COLO829 (cell line): ENCODE data around the gene ROS1.
A peak's percentile ranks its signal among the peaks of the same experiment; 100 is the strongest.
"Not testable (repeated sequence)": the region's sequence is repeated elsewhere in the genome, so short reads cannot be mapped to it uniquely, and the experiment has no call there.

Source experiments
- DNase-seq: peaks from one replicate; pipeline ENCODE4 v3.0.0; 2012; ENCODE audit warnings: low spot score

ROS1 gene

DNA sequence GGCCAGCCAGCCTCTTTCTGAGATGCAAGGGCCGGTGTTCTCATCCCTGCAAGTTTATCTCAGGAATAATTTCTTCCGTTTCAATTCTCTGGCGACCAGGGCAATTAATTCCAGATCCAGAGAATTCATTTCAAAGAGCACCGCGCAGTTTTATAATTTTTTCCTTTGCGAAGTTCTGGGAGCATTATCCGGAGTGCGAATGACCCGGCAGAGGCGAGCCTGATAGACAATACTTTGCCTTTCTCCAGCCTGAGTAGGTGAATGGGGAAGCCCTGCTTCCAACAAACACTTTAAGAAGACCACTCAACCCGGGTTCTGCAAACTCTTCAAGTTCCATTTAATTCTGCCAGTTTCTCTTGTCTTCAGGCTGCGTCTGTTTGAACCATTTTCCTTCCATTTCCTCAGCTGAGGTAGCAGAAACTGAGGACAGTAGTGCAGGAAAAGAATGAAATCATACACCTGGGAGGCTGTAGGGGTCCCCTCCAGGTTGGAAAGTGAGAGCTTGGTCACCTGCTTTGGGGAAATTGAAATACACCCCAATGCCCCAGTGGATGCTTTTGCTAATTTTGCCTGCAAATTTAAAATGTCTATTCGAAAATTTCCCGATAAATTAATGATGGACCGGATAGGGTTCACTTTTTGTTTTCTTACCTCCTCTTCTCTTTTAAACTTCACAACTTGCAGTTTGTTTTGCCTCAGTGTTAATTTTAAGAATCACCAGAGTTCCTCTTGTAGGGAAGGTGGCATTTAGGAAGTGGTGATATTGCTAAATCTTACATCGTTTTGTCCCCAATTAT, 159.3 kb downstream of the ROS1 start:
- no peak for DNase-seq

DNA sequence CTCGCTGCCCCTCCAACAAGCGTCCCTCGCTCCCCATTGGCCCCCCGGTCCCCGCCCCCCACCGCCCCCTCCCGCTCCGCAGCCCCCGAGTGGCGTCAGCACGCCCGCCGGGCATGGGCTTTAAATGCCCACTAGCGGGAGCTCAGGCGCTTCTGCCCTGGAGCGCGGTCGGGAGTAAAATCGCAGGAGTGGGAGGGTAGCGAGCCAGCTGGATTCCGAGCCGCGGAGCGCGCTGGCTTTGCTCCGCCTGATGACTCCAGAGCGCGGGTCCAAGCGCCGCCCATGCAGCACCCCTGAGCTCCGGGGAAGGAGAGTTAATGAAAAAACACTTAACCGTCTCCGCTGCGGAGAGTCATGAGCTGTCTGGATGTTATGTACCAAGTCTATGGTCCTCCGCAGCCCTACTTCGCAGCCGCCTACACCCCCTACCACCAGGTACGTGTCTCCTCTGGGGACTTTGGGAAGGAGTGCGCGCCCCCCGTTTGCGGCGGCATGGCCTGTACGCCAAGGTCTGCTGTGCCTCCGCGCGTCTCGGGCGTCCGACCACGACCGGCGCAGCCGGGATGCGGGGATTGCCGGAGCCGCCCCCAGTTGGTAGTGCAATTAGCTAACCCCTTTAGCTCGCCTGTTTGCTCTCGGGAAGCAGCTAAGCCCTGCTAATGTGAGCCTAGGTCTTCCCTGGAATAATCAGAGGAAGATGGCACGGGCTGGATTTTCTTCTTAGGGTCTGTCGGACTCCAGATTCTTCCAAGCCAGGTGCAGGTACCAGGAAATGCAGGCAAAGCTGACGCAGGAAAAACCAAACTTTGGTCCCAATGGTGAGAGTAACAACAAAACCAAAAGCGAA, 160.1 kb downstream of the ROS1 start, which contains the start of gene VGLL2:
TSS of gene VGLL2 (plus strand) at position 149 of the 847 bp plus-strand sequence. CDS start at position 355, 206 bp downstream.
- peak; percentile 15 for DNase-seq

DNA sequence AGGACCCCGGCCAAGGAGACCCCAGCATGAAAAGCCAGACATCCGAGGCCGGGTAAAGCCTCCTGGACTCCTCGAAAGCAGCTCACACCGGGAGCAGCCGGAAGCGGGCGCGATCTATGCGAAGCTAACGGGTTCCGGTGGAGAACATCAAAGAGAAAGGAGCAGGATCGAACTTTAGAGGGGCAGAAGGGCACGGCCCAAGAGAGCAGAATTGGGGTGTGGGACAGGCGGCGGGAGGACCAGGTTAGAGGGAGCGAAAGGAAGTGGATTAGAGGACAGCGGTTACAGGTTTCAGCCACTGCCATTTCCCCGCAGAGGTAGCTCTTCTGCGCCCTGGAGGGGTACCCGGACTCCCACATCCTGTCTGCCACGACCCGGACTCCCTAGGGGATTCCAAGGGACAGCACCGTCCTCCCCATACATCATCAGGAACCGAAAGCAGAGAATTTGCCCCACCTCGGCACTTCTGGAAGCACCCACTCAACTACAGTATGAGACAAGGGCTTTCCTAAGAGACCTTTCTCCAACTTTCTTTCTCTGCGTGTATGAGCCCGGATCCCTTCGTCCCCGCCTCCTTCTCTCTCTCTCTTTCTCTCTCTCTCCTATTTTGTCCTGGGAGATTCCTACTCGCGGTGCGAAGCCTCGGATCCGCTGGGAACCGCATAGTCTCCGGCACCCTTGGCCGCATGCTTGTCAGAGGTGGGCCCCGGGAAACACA, 160.9 kb downstream of the ROS1 start:
- peak; percentile 2 for DNase-seq

DNA sequence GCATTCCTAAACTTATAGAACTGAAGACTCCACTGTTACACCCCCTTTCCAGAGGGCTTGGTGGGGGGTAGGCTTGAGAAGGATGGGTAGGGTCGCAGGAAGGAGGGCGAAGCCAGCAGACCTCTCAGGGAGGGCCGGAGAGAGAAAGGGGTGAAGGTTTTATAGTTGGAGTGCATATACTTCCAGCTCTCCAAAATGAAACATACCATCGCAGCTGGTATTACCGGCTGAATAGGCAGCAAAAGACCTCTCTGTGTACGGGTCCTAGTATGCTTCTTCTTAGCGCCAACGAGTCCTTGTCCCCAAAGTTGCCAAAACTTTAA, 161.4 kb downstream of the ROS1 start:
- DNase-seq: no peak

DNA sequence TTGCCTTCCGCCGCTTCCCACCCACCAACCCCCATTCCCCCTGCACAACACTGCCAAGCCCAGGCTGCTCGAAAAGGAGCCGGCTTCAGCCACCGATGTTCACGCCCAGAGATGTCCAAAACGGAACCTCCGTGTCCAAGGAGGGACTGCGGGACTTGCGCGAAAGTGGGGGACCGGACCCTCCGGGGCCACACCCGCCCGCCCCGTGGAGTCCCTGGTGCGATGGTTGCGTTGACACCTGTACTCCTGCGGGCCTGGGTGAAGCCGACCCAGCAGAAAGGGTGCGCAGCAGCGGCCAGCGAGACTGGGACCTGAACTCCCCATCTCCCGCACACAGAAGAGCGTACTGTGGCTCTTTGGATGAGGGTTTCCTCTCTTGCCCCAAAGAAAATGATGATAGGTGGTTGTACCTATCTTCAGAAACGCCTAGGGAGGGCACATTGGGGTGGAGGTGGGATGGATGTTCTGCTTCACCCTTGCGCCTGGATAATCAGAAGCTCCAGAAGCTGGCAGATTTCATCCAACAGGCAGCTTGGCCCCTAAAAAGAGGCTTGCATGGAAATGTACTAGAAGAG, 162.3 kb downstream of the ROS1 start:
- DNase-seq: no peak

DNA sequence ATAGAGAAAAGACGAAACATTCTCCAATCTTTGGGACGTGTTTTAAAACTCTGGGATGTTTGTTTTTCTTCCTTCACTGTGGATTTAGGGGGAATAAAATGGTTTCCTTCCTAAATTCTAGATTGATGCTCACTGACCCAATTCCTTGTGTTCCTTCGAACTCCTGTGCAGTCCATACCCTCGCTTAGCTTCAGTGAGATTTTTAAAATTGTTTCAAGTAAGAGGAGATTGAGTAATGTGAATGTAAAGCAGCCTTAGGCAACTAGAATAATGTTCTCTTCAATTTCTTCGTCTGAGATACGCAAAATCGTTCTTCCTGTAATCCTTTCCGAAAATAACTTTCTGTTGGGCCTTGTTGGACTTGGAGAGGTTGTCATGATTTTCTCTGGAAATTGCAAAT, 162.9 kb downstream of the ROS1 start:
- DNase-seq: no peak

DNA sequence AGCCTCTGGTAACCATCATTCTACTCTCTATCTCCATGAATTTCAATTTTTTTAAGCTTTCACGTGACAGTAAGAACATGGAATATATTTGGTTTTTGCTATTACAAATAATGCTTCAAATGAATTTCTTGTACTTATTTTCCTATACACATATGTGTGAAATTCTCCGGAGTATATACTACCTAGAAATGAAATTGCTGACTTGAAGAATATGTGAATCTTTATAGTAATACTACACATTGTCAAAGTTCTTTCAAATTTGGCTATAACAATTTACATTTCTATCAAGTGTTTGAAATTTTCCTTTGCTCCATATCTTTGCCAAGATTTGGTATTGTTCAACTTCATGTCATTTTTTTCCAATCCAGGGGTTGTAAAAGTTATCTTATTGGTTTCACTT, 172.0 kb downstream of the ROS1 start:
- no peak for DNase-seq

DNA sequence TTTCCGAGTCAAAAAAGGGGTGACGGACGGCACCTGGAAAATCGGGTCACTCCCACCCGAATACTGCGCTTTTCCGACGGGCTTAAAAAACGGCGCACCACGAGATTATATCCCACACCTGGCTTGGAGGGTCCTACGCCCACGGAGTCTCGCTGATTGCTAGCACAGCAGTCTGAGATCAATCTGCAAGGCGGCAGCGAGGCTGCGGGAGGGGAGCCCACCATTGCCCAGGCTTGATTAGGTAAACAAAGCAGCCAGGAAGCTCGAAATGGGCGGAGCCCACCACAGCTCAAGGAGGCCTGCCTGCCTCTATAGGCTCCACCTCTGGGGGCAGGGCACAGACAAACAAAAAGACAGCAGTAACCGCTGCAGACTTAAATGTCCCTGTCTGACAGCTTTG, 180.8 kb downstream of the ROS1 start:
- DNase-seq: not testable (repeated sequence)

DNA sequence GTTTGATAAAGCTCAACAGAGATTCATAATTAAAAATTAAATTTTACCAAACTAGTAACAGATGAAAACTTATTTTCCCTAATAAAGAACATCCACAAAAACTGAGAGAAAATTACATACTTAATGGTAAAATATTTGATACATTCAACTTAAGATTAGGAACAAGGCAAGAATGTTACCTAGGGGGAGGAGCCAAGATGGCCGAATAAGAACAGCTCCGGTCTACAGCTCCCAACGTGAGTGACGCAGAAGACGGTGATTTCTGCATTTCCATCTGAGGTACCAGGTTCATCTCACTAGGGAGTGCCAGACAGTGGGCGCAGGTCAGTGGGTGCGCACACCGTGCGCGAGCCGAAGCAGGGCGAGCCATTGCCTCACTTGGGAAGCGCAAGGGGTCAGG, 181.2 kb downstream of the ROS1 start:
- DNase-seq: not testable (repeated sequence)
